Cardiac fibroblast (primary cell): ENCODE data around the gene RNF111.

Source experiments
- DNase-seq, 2 donors: peaks; one replicate each; pipeline versions ENCODE4 v3.0.0 to v3.0.0-alpha.2; 2010; ENCODE audit warnings: low read depth in 2 of 2
- H3K4me3 ChIP-seq, 2 donors: replicated peaks in 1 of 2; 1 replicate in 1 of 2; 2 replicates in 1 of 2; pipeline ENCODE4 v1.5.1; 2011; ENCODE audit warnings: low read depth in 2 of 2, low read length in 2 of 2, mild to moderate bottlenecking in 2 of 2, moderate library complexity in 1 of 2
- TF ChIP-seq, protein P1 (sequence below): IDR thresholded peaks from one replicate; pipeline ENCODE4 v1.5.1; 2011; ENCODE audit warnings: low read depth, mild to moderate bottlenecking, low read length, inconsistent platforms

RNF111 gene

DNA sequence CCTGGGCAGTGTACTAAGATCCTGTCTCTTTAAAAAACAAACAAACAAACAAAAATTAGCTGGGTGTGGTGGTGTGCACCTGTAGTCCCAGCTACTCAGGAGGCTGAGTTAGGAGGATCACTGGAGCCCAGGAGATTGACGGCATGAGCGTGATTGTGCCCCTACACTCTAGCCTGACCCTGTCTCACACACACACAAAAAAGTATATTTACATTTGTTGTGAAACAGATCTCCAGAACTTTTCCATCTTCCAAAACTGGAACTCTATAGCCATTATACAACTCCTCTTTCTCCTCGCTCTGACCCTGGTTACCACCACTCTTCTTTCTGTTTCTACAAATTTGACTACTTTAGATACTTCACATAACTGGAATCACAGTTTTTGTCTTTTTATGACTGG lies 61.4 kb downstream of the RNF111 start:
- TF ChIP-seq, protein P1, sequence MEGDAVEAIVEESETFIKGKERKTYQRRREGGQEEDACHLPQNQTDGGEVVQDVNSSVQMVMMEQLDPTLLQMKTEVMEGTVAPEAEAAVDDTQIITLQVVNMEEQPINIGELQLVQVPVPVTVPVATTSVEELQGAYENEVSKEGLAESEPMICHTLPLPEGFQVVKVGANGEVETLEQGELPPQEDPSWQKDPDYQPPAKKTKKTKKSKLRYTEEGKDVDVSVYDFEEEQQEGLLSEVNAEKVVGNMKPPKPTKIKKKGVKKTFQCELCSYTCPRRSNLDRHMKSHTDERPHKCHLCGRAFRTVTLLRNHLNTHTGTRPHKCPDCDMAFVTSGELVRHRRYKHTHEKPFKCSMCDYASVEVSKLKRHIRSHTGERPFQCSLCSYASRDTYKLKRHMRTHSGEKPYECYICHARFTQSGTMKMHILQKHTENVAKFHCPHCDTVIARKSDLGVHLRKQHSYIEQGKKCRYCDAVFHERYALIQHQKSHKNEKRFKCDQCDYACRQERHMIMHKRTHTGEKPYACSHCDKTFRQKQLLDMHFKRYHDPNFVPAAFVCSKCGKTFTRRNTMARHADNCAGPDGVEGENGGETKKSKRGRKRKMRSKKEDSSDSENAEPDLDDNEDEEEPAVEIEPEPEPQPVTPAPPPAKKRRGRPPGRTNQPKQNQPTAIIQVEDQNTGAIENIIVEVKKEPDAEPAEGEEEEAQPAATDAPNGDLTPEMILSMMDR: no peak
- H3K4me3 ChIP-seq: no peak overlapping the region
- DNase-seq: no peak

DNA sequence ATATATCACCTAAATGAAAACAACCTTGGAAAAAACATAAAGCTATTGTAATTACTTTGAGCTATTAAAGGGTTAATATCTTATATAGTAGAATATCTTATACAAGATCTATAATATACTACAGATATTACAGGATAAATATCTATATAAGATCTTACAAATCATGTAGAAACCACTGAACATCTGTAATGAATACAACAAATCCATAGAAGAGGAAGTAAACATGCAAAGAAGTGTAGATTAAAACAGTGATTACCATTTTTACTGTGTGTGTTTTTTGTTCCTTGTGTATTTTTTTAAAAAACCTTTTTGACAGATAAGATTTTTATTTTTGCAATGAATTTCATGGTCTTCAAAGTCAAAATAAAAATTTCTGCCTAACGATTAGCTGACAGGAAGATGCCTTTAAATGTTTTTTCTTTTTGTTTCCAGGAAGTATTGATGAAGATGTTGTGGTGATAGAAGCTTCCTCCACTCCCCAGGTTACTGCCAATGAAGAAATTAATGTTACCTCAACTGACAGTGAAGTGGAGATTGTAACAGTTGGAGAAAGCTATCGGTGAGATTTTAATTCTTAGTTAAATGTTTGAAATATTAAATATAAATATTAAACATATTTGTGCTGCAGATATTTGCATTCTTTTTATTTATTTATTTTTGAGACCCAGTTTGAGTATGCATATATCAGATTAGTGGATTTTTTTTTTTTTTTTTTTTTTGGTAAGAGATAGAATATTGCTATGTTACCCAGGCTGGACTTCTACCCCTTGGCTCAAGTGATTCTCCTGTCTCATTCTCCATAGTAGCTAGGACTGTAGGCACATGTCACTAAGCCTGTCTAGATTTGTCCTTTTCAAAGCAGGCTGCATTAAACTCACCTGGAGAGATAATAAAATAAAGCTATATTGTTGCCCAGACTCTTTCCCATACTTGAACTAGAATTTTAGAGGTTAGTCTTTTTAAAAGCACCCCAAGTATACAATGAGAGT lies 64.7 kb downstream of the RNF111 start:
- DNase-seq: no peak
- TF ChIP-seq, protein P1: no peak
- H3K4me3 ChIP-seq: no peak overlapping the region

DNA sequence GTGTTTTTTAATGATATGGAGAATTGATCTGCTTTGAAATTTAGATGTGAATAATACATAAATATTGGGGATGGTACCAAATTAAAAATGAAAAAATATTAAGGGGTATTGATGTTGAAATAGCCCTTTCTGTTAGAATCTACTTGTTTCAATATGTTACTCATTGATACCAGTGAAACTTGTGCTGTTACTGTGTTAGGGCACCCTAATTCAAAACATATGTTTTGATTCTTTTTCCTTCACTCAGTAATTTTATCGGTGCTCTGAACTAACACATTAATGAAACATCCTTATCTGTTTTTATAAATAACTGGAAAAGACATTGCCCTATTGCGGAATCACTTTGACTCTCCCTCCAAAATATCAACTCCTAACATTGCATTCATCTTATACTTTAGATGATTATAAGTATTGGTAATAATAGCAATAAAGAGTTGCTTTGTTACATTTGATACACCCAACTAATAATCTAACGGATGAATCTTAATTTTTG lies 65.5 kb downstream of the RNF111 start:
- TF ChIP-seq, protein P1: no peak
- no peak overlapping the region for H3K4me3 ChIP-seq
- no peak for DNase-seq

DNA sequence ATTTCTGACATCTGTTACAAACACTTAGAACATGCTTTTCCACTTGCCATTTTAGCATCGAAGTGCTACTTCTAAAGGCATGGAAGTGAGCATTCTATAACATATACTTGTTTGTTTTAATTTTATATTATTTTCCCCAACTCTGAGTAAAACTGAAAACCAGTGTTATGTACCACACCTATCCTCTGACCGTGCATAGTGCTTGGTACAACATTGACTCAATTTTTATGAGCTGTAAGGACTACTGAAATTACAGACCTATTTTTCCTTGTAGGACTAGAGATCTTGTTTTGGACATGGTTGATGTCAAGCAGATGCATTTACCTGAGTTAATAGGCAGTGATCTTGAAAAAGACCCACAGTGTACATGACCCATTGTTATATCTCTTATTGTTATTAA lies 66.0 kb downstream of the RNF111 start:
- TF ChIP-seq, protein P1: no peak
- no peak overlapping the region for H3K4me3 ChIP-seq
- DNase-seq: no peak

DNA sequence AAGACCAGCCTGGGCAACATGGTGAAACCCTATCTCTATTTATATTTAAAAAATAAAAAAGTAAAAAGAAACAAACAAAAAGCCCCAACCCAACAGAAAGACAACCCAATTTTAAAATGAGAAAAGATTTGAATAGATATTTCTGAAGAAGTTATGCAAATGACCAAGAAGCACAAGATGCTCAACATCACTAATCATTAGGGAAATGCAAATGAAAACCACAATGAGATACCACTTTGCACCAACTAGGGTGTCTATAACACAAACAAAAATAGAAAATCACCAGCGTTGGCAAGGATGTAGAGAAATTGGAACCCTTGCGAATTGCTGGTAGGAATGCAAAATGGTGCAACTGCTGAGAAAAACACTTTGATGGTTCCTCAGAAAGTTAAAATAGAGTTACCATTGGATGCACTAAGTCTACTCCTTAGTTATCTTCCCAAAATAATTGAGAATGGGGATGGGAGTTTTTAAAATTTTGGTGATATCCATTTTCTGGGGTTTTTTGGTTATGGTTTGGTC lies 71.7 kb downstream of the RNF111 start:
- DNase-seq: no peak
- TF ChIP-seq, protein P1: no peak
- no peak overlapping the region for H3K4me3 ChIP-seq

DNA sequence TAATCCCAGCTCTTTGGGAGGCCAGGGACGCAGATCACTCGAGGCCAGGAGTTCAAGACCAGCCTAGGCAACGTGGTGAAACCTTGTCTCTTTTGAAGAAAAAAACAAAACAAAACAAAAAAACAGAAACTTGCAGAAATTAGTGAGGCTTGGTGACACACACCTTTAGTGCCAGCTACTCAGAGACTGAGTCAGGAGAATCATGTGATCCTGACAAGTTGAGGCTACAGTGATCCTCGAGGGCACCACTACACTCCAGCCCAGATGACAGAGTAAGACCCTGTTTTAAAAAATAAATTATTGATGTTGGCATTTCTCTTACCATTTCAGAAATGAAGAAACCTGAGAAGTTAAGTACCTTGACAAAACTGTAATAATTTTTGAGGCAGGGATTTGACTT lies 72.9 kb downstream of the RNF111 start:
- no peak for DNase-seq
- TF ChIP-seq, protein P1: no peak
- H3K4me3 ChIP-seq: no peak overlapping the region
